ENCODE data around the gene TMEM179.

DNA sequence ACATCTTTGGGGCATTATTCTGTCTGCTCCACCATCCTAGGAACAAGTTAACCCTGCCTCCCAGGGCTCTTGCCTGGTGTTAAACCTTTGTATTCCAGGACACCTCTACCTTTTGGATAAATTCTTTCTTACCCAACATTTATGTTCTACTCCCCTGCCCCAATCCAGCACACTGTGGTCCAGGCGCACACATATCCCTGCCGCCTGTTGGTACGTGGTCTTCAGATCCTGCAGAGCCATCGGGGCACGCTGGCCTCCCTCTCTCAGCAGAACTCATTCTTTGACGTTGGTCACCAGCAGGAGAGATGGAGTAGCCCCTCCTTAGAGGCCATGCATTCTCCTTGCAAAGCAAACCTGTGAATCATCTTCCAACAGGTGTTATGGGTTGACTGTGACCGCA, 5.1 kb upstream of the TMEM179 start:
- TF ChIP-seq CTCF (IDR thresholded peaks at IDR 0.05) (no peak), POLR2A (IDR thresholded peaks at IDR 0.05) (no peak)
